ENCODE data around the gene SKAP1.

GRCh38 chr17:48433896-48434295 is 3.9 kb upstream of the SKAP1 start:
- TF ChIP-seq POLR2A (IDR thresholded peaks at IDR 0.05): no peak
- no peak for TF ChIP-seq CTCF (IDR thresholded peaks at IDR 0.05)
